Right cardiac atrium (tissue), 5 donors: ENCODE data around the gene SLC2A9. TPM values are rescaled to one million over a fixed set of nuclear protein-coding genes. Genes with fewer than 3 reads are reported as not detected.
"Not testable (repeated sequence)": the region's sequence is repeated elsewhere in the genome, so short reads cannot be mapped to it uniquely, and the experiment has no call there.

Experiments
- ATAC-seq, 2 donors: fragments of 200-7000 bp; cut with Tn5 transposase; one replicate each; pipeline versions ENCODE4 v1.8.0 to v1.9.1; 2020; ENCODE audit warnings: moderate library complexity in 2 of 2, mild to moderate bottlenecking in 1 of 2
- DNase-seq, 3 donors: peaks; one replicate each; pipeline ENCODE4 v3.0.0-alpha.2; 2020
- H3K27ac ChIP-seq: one replicate; pipeline ENCODE4 v1.5.1; 2013; ENCODE audit warnings: mild to moderate bottlenecking, low read length, control low read depth, moderate library complexity
- H3K27me3 ChIP-seq: one replicate; pipeline ENCODE4 v1.6.1; 2013; ENCODE audit not compliant: control insufficient read depth, insufficient read depth
- H3K4me1 ChIP-seq: one replicate; pipeline ENCODE4 v1.6.1; 2013; ENCODE audit warnings: low read length; ENCODE audit not compliant: control insufficient read depth, insufficient read depth
- H3K4me3 ChIP-seq: one replicate; pipeline ENCODE4 v1.5.1; 2013; ENCODE audit warnings: low read length, control low read depth
- H3K9me3 ChIP-seq: one replicate; pipeline ENCODE4 v1.6.1; 2013; ENCODE audit warnings: low read length; ENCODE audit not compliant: control insufficient read depth
- whole genome bisulfite sequencing: extraction: QIAGEN DNeasy Blood & Tissue Kit; methylation state at CpG from one replicate; pipeline ENCODE4 v1.1.7; 2013; 5-methylcytosine and 5-hydroxymethylcytosine counted together
- intact Hi-C, 4 donors: fragments of 100-400 bp; cut with DNase I; formaldehyde crosslinking; loops; one replicate each; pipeline versions ENCODE4 v1.11.0 to v1.14.0; 2022 to 2023
- polyA plus RNA-seq: library from polyadenylated mRNA; stranded (reverse); fragments of 200-250 nt; gene quantifications from one replicate; pipeline ENCODE4 v1.2.3, GENCODE V29; 2013
- total RNA-seq, 4 donors: library from RNA; stranded (reverse); fragmentation: NEBNext Ultra II Directional; extraction: Animal tissue kit (Norgen Biotek cat#: 25700); gene quantifications; one replicate each; pipeline ENCODE4 v1.2.1, GENCODE V29; 2021
- donor health status: healthy with polysubstance abuse.
- donor health status: DM: no; HTN: yes; CAD: no.
- donor health status: DM: no; HTN: no; CAD: no.
- donor health status: DM: no; HTN: yes; CAD: no; lungs with severe emphysema.
- donor health status: DM: yes; HTN: yes; CAD: no.

Gene SLC2A9
- total and polyA plus RNA-seq, 5 donors: 5.1 to 18.7 (median 13.1) TPM

DNA sequence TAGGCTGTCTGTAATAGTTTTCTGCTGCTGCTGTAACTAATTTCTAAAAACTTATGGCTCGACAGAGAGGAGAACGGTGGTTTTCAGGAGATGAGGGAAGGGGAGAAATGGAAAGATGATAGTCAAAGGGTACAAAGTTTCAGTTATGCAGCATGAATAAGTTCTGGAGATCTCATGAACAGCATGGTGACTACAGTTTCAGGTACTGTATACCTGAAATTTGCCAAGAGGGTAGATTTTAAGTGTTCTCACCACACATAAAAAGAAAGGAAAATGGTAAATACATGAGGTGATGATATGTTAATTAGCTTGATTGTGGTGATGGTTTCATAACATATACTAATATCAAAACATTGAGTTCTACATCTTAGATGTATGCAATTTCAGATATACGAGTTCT lies 205.0 kb downstream of the SLC2A9 start:
- no peak overlapping the region for H3K4me3 ChIP-seq
- 95% methylated on average over 3 of the region's 3 CpGs for WGBS
- no peaks in the 10 kb centered on the region for H3K4me1 ChIP-seq
- no peaks in the 10 kb centered on the region for H3K27me3 ChIP-seq
- no peak overlapping the region for H3K27ac ChIP-seq
- DNase-seq (no peak), ATAC-seq (no peak)
- no peaks in the 10 kb centered on the region for H3K9me3 ChIP-seq
- intact Hi-C loops: no loop called here

DNA sequence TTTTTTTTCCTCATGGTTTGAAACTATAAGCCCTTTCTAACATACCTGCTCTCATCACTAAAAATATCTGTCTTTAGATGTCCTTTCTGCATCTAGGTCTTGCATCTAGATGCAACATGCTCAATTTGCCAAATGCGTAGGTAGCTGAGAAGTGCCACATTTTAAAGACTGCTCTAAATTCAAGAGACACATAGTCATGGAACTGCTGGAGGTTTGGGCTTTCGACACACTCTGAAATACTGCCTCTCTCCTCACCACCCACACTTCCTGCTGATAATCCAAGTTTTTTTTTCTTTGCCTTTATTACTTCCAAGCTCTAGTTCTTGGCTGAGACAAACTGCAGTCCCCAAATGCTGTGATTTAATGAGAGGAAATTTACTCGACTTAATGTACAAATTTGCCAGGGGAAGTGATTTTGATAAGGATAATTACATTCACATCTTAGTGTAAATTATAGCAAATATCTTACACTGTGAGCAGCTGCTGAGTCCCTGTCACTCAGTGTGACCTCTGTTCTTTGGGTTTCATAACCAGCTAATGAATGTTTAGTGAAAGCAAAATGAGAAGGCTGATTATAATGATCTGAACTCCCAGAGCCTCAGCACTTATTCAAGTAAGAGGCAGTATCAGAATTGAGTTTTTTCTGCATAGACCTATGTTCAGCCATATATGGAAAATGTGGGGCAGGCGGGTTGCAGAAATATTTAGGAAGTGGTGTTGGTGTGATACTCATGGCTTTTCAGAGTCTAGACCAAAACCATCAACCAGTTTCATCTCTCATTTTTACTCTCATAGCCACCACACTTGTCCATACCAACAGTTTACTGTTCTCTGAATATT lies 208.6 kb downstream of the SLC2A9 start:
- 35% methylated on average over 4 of the region's 4 CpGs for WGBS
- DNase-seq: no peak

DNA sequence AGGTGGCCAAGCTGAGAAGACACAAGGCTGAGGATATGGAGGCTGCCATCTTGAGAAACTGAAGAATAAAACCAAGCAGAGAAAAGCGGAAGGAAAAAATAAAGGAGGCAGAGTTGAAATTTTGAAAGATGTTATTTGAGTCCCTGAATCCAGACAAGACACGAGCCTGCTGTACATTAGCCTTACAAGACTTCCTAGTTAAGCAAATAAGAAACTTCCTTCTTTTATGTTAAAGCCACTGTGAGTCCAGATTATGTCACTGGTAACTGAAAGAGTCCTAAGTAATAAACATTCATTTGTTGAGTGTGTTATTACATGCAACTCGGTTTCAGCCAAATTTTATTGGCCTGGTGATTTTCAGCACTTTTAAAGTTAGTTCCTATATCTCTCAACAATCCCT lies 209.5 kb downstream of the SLC2A9 start:
- DNase-seq (no peak), ATAC-seq (no peak)
- Histone ChIP-seq H3K4me3 (no peak overlapping the region), H3K9me3 (no peaks in the 10 kb centered on the region), H3K27ac (no peak overlapping the region), H3K27me3 (no peaks in the 10 kb centered on the region), H3K4me1 (no peaks in the 10 kb centered on the region)
- intact Hi-C loops: no loop called here
- WGBS: 73% methylated on average over 3 of the region's 3 CpGs

More for the DNA sequence above, 208.6 kb downstream of the SLC2A9 start:
- H3K9me3 ChIP-seq: no peaks in the 10 kb centered on the region
- no peaks in the 10 kb centered on the region for H3K4me1 ChIP-seq
- intact Hi-C loops: no loop called here
- no peak overlapping the region for H3K27ac ChIP-seq
- peak; percentile 52 to 57 for ATAC-seq
- H3K27me3 ChIP-seq: no peaks in the 10 kb centered on the region
- no peak overlapping the region for H3K4me3 ChIP-seq

DNA sequence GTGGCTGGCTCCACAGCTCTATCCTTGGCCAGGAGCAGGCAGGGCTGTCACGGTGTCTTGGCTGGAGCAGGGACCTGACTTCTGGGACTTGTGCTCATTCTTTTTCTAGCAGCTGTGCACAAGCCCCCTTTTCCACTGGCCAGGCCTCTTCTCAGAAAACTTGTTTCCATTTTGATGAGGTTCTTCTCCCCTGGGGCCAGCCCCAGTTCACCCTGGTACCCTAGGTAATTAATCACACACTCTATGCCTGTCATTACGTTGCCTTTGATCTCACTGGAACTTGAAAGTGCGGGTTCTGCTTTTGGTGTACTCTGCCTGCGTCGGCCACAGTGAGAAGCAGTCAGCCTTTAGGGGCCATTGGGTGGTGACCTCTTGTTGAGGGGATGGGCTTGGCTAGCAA lies 213.2 kb downstream of the SLC2A9 start:
- Histone ChIP-seq H3K9me3 (no peaks in the 10 kb centered on the region), H3K4me1 (no peaks in the 10 kb centered on the region), H3K27ac (no peak overlapping the region), H3K27me3 (no peaks in the 10 kb centered on the region), H3K4me3 (no peak overlapping the region)
- 83% methylated on average over 5 of the region's 5 CpGs for WGBS
- ATAC-seq (no peak), DNase-seq (no peak)
- intact Hi-C loops: no loop called here

DNA sequence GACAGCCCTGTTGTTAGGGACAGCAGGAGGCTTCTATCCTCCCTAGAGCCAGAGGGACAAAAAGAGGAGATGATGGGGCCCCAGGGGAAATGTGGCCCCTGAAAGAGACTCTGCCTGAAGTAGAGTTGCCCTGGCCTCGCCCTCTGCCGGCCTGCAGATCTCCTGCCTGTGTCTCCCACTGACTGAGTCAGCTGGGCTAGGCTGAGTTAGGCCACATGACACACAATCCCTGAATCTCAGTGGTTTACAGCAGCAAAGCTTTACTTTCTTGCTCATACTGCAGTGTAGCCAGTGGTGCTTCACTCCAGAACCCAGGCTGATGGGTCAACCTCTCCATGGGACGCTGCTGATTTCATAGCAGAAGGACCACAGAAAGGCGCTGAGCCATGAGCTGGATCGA lies 216.4 kb downstream of the SLC2A9 start:
- no peak overlapping the region for H3K4me3 ChIP-seq
- DNase-seq: no peak
- H3K4me1 ChIP-seq: no peaks in the 10 kb centered on the region
- no peaks in the 10 kb centered on the region for H3K9me3 ChIP-seq
- no peak for ATAC-seq
- WGBS: 95% methylated on average over 5 of the region's 5 CpGs
- intact Hi-C loops: no loop called here
- H3K27me3 ChIP-seq: no peaks in the 10 kb centered on the region
- no peak overlapping the region for H3K27ac ChIP-seq

DNA sequence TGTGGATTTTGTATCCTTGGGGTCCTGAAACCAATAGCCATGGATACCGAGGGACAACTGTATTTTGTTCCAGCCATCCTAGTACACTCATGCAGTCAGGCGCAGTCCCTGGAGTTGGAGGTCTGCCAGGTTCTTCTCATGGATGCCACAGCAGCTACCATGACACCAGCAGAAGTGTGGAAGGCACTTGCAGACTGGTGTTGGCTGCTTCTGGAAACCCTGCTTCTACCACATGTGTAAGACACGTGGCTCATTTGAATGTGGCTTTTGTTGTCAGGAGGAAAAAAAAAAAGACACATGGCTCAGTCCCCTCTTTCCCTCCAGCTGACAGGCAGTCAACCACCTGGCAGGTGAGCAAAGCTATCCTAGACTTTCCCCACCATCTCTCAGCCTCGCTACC lies 220.4 kb downstream of the SLC2A9 start:
- intact Hi-C loops: no loop called here
- Histone ChIP-seq H3K27ac (no peak overlapping the region), H3K27me3 (no peaks in the 10 kb centered on the region), H3K4me3 (no peak overlapping the region), H3K4me1 (no peaks in the 10 kb centered on the region), H3K9me3 (no peaks in the 10 kb centered on the region)
- DNase-seq: peak in 1 of 3 donors; percentile 41
- 76% methylated on average over 4 of the region's 4 CpGs for WGBS
- ATAC-seq: no peak

DNA sequence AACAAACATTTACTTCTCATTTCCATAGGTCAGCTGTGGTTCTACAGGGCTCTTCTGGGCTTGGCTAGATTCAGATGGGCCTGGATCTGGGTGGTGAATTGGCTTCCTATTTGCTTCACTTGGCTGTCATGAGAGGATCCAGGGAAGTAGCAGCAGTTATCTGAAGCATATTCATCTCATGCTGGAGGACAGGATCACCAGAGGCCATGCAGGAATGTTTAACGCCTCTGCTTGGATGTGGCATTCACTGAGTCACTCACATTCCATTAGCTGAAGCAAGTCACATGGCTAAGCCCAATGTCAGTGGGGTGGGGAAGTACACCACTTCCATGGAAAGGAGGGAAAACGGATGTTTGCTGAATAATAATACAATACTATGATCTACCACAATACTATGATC lies 224.7 kb downstream of the SLC2A9 start:
- H3K4me1 ChIP-seq, H3K9me3 ChIP-seq, DNase-seq, H3K27ac ChIP-seq, H3K27me3 ChIP-seq, intact Hi-C loops, ATAC-seq, H3K4me3 ChIP-seq: not testable (repeated sequence)
- WGBS: 39% methylated on average over 2 of the region's 2 CpGs

DNA sequence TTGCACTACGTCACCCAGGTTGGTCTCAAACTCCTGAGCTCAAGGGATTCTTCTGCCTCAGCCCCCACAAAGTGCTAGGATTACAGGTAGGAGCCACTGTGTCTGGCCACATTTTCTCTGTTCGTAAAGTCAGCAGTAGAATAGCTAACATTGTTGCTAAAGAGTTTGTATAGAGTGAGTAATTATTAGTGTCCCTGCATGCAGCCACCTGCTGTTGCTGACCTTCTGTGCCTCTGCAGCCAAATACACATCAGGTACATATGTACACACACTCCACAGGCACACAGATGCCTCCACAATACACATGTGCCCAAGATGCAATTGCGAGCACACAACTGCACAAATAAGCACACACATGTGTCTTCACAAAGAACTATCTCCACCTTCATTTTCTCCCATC lies 228.9 kb downstream of the SLC2A9 start:
- Histone ChIP-seq H3K4me3 (no peak overlapping the region), H3K27me3 (no peaks in the 10 kb centered on the region), H3K4me1 (no peaks in the 10 kb centered on the region), H3K9me3 (no peaks in the 10 kb centered on the region), H3K27ac (no peak overlapping the region)
- WGBS: 86% methylated on average over 3 of the region's 3 CpGs
- no peak for ATAC-seq
- intact Hi-C loops: no loop called here
- DNase-seq: no peak

DNA sequence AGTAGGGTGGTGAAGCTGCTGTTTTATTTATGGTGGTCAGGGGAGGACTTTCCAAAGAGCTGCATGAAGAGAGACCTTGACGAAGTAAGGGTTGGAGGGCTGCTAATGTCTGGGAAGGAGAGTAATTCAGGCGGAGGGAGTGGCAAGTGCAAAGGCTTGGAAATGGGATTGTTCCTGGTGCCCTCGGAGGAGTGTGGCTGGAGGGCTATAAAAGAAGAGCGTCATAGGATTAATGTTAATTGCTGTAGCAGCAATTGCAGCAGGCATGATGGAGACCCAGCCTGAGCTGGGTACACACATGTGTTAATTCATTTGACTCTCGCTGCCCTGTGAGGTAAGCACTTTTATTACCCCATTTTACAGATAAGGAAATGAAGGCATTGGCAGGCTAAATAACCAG lies 235.4 kb downstream of the SLC2A9 start:
- H3K4me1 ChIP-seq, intact Hi-C loops, H3K27me3 ChIP-seq, ATAC-seq, DNase-seq, H3K27ac ChIP-seq, H3K9me3 ChIP-seq, H3K4me3 ChIP-seq: not testable (repeated sequence)
- 87% methylated on average over 5 of the region's 5 CpGs for WGBS

DNA sequence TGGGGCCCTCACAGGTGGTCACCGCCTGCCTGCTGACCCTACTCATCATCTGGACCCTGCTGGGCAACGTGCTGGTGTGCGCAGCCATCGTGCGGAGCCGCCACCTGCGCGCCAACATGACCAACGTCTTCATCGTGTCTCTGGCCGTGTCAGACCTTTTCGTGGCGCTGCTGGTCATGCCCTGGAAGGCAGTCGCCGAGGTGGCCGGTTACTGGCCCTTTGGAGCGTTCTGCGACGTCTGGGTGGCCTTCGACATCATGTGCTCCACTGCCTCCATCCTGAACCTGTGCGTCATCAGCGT lies 239.2 kb downstream of the SLC2A9 start:
- WGBS: 58% methylated on average over 22 of the region's 22 CpGs
- Histone ChIP-seq H3K9me3 (no peaks in the 10 kb centered on the region), H3K4me3 (no peak overlapping the region), H3K27ac (no peak overlapping the region), H3K4me1 (no peaks in the 10 kb centered on the region), H3K27me3 (peaks cover 3% of the 10 kb centered on the region)
- ATAC-seq (no peak), DNase-seq (no peak)
- intact Hi-C loops: no loop called here

DNA sequence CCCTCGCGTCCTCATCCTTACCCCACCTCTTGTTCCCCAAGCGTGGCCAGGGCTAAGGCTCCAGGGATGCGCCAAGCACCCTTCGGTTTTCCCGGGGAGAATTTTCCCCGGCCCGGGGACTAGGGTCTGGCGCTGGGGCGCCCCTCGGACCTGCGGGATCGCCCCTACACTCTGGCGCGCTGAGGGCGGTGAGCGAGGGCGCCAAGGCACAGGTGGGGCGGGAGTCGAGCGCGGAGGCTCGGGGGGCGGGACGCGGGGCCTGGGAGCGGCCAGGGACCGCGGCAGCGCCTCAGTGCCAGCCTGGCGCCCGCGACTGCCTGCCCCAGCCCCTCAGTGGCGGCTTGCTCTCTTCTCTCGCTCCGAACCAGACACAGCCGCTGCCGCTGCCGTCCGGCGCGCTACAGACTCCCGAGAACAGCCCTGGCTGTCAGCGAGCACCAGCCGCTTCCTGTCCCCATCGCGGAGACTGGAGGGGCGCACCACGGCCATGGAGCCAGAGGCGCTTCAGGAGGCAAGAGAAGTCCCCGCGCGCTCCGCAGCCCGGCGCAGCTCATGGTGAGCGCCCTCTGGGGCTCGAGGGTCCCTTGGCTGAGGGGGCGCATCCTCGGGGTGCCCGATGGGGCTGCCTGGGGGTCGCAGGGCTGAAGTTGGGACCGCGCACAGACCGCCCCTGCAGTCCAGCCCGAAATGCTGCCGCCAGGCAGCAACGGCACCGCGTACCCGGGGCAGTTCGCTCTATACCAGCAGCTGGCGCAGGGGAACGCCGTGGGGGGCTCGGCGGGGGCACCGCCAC lies 239.8 kb downstream of the SLC2A9 start, which contains the start of gene DRD5:
TSS of gene DRD5 (plus strand) at position 292 of the 793 bp plus-strand sequence. CDS start at position 688, 396 bp downstream.
- no peak for DNase-seq
- no peak for ATAC-seq
- H3K27me3 ChIP-seq: peaks cover 3% of the 10 kb centered on the region
- no peaks in the 10 kb centered on the region for H3K9me3 ChIP-seq
- intact Hi-C loops: no loop called here
- 7% methylated on average over 78 of the region's 78 CpGs for WGBS
- peak within 1 kb of the TSS; percentile 35 for H3K4me3 ChIP-seq
- no peak within 1 kb of the TSS for H3K27ac ChIP-seq
- H3K4me1 ChIP-seq: no peaks in the 10 kb centered on the region
